Heart left ventricle (tissue), 13 donors: Measurements from ENCODE around the gene EMP2.

ENCODE experiments used
- CTCF ChIP-seq, 12 donors: fragments of 200-600 bp; sonication (generic) in 4 of 12; IDR thresholded peaks; one replicate each; pipeline versions ENCODE4 v1.5.0 to v1.8.0; 2018 to 2022; ENCODE audit warnings: antibody characterized with exemption in 12 of 12, mild to moderate bottlenecking in 5 of 12
- POLR2A ChIP-seq, 2 donors: fragments of 450-650 bp; IDR thresholded peaks; one replicate each; pipeline ENCODE4 v1.6.1; 2017; ENCODE audit warnings: antibody characterized with exemption in 2 of 2, mild to moderate bottlenecking in 2 of 2, moderate library complexity in 2 of 2
- donor health status: ischemic (EF 13 %, LVEDD 7.1; RV severe dilation, severe dysfunction).
- donor health status: DM: no; HTN: yes; CAD: no.
- donor health status: DM: no; HTN: no; CAD: no.
- donor health status: ischemic (EF 25% LVEDD 6.9; RV normal size, moderate dysfunction).
- donor health status: ischemic (EF 25% LVEDD 5.7; RV mildly dilated, moderate dysfunction).
- donor health status: ischemic (EF 35%, LVEDD 5.7; RV mildly dilated, moderate dysfunction).
- donor health status: nonischemic (EF 11% LVEDD 7.7; RV severe dilation, severe dysfunction).
- donor health status: DM: yes; HTN: yes; CAD: no.
- donor health status: PGD.
- donor health status: ischemic (EF 29% LVEDD 5.4; RV normal size, mild dysfunction).
- donor health status: nonischemic (EF 23%, LVEDD 6.1; RV moderate dilation, normal function).

- TF ChIP-seq CTCF (IDR thresholded peaks at IDR 0.05) (no peak), POLR2A (IDR thresholded peaks at IDR 0.05) (no peak)
Observed at GRCh38 chr16:10490141-10490540, 90.3 kb downstream of the EMP2 start.
